ENCODE results near the gene PERM1. TPM values are rescaled to one million over a fixed set of nuclear protein-coding genes. Genes with fewer than 3 reads are reported as not detected.
"Not testable (repeated sequence)": the region's sequence is repeated elsewhere in the genome, so short reads cannot be mapped to it uniquely, and the experiment has no call there.

Gene PERM1, protein sequence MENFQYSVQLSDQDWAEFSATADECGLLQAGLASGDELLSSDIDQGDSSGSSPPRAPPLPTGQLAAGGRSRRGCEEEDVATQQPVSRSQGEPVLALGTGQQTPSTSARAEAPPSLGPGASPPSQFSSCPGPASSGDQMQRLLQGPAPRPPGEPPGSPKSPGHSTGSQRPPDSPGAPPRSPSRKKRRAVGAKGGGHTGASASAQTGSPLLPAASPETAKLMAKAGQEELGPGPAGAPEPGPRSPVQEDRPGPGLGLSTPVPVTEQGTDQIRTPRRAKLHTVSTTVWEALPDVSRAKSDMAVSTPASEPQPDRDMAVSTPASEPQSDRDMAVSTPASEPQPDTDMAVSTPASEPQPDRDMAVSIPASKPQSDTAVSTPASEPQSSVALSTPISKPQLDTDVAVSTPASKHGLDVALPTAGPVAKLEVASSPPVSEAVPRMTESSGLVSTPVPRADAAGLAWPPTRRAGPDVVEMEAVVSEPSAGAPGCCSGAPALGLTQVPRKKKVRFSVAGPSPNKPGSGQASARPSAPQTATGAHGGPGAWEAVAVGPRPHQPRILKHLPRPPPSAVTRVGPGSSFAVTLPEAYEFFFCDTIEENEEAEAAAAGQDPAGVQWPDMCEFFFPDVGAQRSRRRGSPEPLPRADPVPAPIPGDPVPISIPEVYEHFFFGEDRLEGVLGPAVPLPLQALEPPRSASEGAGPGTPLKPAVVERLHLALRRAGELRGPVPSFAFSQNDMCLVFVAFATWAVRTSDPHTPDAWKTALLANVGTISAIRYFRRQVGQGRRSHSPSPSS
- not detected for total RNA-seq
- under 1 TPM in 4 of 6 donors, not detected in 2; 0.27 to 0.45 (median 0.36) TPM for polyA plus RNA-seq (ENCODE audit: insufficient read length in 6 of 6)
- long read RNA-seq, donor 1: 0 reads
- long read RNA-seq, donor 2: 0 reads
- long read RNA-seq, donor 3: 0 reads
- long read RNA-seq, donor 4: 0 reads
- long read RNA-seq, donor 5: 0 reads
- long read RNA-seq, donor 6: 0 reads
- long read RNA-seq, donor 7: 0 reads
- long read RNA-seq, donor 8, partial matches to known transcripts: 15 of 15 reads
- long read RNA-seq, donor 8, other reads (novel, unspliced or antisense): 0 of 15 reads
- long read RNA-seq, donor 9: 0 reads
- long read RNA-seq, donor 10: 0 reads
- long read RNA-seq, donor 11: 0 reads
- long read RNA-seq, donor 12: 0 reads

DNA sequence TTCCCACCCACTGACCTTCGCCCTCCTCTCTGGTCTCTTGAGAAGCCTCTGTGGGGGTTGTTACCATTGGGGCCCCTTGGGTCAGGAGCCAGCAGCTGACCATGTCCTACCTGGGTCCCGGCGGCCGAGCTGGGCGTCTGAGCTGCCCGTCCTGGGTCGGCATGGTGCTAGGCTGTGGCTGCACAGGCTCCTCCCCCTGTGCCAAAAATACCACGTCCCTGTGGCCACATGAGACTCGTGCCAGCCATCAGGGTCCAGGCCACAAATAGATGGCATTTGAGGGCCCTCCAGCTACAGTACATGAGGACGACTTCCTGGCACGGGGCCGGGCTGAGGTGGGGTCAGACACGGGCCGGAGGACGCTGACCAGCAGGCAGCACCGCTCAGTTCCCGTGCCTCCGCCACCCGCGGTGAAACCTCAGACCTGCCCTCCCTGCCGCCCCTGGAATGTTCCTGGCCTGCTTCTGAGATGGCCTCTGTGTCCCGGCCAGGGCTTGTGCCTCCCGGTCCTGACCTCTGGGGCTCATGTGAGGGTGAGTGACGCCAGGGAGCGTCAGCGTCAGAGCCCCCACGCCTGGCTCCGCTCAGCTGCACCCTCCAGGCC is at the start of gene PERM1:
TSS of gene PERM1 (minus strand) at position 139 of the 604 bp plus-strand sequence. CDS start 1,064 bp downstream, outside the sequence.
- ATAC-seq: no peak
- intact Hi-C loops (cut with DNase I): no loop called here
- no peak within 1 kb of the TSS for H3K27ac ChIP-seq

DNA sequence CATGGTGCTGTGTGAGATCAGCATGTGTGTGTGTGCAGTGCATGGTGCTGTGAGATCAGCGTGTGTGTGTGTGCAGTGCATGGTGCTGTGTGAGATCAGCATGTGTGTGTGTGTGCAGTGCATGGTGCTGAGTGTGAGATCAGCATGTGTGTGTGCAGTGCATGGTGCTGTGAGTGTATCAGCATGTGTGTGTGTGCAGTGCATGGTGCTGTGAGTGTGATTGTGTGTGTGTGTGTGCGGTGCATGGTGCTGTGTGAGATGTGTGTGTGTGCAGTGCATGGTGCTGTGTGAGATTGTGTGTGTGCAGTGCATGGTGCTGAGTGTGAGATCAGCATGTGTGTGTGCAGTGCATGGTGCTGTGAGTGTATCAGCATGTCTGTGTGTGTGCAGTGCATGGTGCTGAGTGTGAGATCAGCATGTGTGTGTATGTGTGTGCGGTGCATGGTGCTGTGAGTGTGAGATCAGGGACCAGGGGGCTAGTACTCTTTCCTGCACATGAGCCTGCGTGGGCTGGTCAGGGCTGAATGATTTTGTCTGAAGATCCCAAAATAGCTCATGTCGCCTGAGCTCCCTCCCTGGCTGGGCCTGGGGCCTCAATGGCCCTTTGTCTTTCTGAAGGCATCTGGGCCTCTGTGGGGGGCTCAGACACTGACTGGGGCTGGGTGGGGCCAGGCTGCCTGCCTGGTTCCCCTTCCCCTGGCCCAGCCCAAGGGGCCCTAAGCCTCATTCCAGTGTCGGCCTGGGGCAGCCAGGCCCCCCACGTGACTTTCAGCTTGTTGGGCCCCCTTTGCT is 49.2 kb upstream of the PERM1 start:
- H3K27me3 ChIP-seq: peaks cover 13 to 49% of the 10 kb centered on the region in 2 donors
- H3K27ac ChIP-seq; intact Hi-C loops (cut with DNase I); H3K4me3 ChIP-seq; H3K9me3 ChIP-seq; ATAC-seq; DNase-seq; H3K36me3 ChIP-seq: not testable (repeated sequence)
- H3K4me1 ChIP-seq: peaks cover 6 to 28% of the 10 kb centered on the region in 2 donors

More for the DNA sequence above, at the start of gene PERM1:
- Histone ChIP-seq H3K36me3 (no peaks in the 10 kb centered on the region), H3K27me3 (peaks cover 0 to 84% of the 10 kb centered on the region in 2 donors), H3K9me3 (no peaks in the 10 kb centered on the region), H3K4me1 (no peaks in the 10 kb centered on the region), H3K4me3 (no peak within 1 kb of the TSS)
- TF ChIP-seq, protein P1, sequence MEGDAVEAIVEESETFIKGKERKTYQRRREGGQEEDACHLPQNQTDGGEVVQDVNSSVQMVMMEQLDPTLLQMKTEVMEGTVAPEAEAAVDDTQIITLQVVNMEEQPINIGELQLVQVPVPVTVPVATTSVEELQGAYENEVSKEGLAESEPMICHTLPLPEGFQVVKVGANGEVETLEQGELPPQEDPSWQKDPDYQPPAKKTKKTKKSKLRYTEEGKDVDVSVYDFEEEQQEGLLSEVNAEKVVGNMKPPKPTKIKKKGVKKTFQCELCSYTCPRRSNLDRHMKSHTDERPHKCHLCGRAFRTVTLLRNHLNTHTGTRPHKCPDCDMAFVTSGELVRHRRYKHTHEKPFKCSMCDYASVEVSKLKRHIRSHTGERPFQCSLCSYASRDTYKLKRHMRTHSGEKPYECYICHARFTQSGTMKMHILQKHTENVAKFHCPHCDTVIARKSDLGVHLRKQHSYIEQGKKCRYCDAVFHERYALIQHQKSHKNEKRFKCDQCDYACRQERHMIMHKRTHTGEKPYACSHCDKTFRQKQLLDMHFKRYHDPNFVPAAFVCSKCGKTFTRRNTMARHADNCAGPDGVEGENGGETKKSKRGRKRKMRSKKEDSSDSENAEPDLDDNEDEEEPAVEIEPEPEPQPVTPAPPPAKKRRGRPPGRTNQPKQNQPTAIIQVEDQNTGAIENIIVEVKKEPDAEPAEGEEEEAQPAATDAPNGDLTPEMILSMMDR (IDR thresholded peaks at IDR 0.05): no peak
- DNase-seq: peak in 1 of 4 donors; percentile 76

DNA sequence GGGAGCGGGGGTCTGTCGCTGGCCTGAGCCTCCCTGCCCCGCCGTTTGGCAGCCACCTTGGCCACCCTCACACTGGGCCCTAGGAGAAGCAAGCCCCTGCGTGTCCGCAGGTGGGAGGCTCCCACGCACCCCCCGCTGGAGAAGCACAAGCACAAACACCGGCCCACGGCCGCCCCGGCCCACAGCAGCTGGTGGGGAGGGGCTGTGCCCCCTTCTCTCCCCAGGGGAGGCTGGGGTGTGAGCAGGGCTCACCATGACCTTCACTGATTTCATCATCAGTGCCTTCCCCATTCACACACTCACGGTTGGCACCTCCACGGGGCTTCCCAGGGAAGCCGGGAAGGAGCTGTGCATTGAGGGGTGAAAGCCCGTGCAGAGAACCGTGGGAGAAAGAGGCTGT is 45.9 kb upstream of the PERM1 start:
- H3K27me3 ChIP-seq: peaks cover 0 to 25% of the 10 kb centered on the region in 2 donors
- TF ChIP-seq, protein P1 (IDR thresholded peaks at IDR 0.05): no peak
- DNase-seq: no peak
- H3K36me3 ChIP-seq: no peaks in the 10 kb centered on the region
- H3K27ac ChIP-seq: no peak overlapping the region
- H3K4me3 ChIP-seq: no peak overlapping the region
- intact Hi-C loops (cut with DNase I): no loop called here
- peaks cover 9 to 33% of the 10 kb centered on the region in 2 donors for H3K4me1 ChIP-seq
- H3K9me3 ChIP-seq: no peaks in the 10 kb centered on the region
- ATAC-seq: no peak

DNA sequence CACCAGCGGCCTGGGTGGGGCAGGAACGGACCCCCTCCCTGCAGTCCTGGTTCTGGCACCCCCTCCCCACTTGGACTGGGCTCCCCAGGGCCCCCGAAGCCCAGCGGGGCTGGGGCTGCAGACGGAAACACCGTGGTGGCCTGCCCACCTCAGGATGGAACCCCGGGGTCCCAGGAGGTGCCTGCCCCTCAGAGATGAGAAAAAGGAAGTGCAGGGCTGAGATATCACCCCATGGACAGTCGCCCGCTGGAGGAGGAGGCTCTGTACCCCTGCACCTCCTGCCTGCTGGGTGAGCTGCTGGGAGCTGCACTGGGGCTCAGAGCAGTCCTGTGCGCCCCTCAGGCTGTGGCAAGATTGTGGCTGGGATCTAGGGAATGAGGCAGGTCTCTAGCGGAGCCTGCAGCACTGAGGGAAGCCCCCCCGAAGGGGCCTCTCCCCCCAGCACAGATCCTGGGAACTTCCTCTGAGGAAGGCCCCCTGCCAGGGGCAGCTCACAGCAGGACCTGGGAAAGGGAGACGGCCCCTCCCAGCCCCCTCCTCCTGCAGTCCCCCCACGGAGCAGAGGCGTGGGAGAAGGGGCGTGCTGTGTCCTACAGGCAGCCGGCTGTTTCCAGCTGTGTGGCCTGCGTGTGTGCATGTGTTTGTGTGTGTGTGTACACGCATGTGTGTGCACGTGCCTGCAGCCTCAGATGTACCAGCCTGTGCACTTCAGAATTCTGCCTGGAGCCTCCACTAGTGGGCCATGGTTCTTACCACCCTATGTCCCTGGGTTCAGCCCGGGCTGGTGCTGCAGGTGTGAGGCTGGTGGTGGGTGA is 44.9 kb upstream of the PERM1 start:
- Histone ChIP-seq H3K4me1 (peaks cover 5 to 32% of the 10 kb centered on the region in 2 donors), H3K36me3 (no peaks in the 10 kb centered on the region), H3K27ac (no peak overlapping the region), H3K4me3 (no peak overlapping the region), H3K27me3 (peaks cover 0 to 25% of the 10 kb centered on the region in 2 donors), H3K9me3 (no peaks in the 10 kb centered on the region)
- TF ChIP-seq, protein P1 (IDR thresholded peaks at IDR 0.05): no peak
- intact Hi-C loops (cut with DNase I): no loop called here
- ATAC-seq (no peak), DNase-seq (no peak)

Data from left lung (tissue), 14 donors.